Inflammatory macrophage treated with lipopolysaccharide for 4 hours (primary cell): ENCODE measurements around the gene ERLIN1.

Source experiments
- DNase-seq: peaks from one replicate; pipeline ENCODE4 v3.0.0-alpha.2; 2020

ERLIN1 gene

DNA sequence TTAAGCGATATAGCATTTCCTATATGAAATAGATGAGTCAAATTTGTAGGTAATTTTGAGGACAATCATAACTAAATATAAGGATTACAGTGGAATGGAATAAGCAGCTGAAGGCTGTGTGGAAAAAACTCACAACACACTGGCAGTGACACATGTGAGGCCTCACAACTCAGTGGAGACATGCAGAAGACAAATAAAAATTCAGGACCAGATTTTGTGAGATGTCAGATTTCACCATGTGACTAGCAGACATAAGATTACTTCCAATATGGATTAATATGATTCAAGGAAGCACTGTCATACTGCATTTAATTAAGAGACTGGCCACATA is 17.6 kb downstream of the ERLIN1 start:
- DNase-seq = no peak

DNA sequence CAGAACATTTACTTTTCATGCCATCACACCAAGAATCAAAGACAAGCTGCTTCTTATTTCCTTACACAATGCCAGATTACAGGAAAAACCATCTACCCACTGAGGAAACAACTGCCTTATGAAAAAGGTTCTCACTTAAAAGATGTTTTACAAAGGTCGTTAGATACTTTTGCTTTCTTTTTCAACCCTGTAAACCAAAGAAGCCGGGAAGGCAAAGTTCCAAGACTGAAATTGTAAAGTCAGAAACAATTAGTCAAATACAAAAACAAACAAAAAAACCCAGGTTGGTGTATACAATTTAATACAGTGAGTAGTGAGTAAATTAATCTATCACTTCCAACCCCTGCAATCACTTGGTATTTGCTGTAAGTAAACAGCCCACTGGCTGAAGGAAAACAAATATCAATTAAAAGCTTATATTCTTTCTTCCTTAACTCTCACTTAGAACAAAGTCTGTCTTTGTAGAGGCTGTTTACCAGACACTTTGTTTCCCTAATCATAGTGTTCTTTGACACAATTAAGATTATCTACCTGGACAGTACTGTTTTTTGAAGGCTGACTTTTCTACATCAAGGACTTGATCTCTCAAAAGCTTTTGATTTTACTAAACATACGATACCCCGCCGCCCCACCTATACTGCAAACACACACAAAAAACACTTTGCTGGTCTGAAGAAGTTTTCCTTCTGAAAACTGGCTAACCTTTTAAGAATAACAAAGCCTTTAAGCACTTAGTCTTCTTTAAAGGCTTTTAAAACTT is 18.1 kb downstream of the ERLIN1 start:
- peak; percentile 25 for DNase-seq

DNA sequence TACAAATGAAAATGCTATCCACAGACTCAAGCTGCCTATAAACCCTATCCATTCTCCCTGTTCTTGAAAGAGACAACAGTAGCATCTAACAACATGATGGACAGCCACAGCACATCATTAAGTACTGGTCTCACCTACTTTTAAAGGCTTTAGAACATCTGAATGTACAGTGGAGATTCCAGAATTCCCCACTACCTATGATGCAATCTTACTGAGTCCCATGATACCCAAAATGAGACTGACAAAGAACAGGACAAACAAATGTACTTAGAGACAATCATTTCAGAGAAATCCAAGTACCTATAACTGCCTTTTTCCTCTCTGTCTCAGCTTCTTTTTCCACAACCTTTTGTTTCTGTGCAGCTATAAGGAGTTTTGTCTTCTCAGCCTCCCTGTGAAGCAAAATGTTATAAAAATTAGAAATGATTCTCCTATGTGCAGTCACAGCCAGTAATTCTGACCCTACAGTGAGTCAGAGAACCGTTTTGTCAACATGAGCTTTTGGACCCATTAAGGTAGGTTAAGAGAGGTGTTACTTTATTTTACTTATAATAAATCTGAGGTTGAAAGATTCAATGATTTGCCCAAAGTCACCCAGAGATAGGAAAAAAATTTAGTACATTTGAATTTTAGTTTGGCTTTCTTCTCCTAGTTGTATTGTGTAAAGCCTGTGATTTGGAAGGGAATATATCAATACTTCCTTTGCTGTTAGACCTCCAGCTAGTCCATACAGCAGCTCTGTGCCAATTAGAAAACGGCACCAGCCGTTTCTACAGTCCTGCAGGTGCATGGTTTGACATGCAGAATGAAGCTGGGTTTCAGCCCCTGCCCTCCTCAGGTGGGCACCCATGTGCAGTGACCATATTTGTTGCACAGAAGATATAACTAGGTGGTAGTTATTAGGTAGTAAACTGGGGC is 21.9 kb downstream of the ERLIN1 start:
- no peak for DNase-seq

DNA sequence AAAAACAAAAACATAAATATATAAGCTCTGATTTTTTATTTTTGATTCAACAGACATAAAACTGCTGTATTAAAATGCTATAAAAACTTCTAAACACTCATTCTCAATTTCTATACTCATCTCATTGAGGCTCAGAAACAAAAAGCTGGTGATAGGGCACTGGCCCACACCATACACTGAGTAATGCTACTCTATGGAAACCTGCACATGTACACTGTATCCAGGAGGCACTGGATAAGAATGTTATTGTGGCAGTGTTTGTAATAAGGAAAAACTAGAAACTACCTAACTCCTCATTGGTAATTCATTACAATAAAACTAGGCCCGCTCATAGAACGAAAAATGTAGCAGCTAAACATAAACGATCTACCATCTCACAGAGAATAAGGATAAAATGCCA is 23.1 kb downstream of the ERLIN1 start:
- no peak for DNase-seq

DNA sequence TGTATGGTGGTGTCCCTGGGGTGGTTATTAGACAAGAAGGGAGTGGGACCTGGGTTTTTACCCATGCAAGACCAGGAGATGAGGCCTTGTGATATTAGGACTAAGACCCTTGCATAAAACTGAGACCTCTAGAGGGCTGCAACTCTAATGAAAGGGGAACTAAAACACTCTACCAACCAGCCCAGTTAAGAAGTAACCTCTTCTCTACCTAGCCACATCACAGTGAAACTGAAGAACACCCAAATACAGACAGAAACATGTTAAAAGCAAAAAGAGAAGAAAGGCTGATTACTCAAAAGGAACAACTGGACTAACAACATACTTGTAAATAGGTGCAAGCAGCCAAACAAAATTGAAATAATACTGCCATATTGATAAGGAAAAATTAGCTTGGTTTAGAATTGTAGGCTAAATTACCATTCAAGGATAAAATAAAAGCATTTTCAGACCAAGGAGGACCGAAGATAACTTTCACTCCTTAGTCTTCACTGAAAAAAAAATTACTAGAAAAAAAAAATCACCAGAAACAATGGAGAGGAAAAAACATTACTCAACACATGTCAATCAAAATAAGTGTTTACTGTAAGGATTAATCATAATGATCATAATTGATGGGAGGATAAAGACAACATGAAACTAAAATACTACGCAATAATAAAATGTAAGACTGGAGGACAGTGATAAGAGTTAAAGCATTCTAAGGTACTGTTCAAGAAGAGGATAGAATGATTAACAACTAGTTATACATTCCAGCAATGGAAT is 27.6 kb downstream of the ERLIN1 start:
- no peak for DNase-seq

DNA sequence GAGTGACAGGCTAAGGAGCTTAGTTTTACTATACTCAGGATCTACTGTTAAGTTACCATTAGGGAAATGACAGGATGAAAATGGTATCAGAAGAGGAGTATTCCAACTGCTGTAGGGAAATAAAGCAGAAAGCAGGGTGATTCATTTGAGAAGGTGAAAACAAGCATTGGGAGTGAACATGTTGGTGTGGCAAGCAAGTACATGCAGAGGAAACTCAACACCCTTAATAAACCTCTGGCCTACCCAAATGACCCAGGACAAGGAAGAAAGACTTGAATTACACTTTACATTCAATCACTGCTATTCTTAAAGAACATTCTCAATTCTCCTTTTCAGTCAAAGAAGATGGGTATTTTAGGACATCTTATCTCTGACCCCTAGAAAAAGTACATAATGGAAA is 28.7 kb downstream of the ERLIN1 start:
- DNase-seq = no peak

DNA sequence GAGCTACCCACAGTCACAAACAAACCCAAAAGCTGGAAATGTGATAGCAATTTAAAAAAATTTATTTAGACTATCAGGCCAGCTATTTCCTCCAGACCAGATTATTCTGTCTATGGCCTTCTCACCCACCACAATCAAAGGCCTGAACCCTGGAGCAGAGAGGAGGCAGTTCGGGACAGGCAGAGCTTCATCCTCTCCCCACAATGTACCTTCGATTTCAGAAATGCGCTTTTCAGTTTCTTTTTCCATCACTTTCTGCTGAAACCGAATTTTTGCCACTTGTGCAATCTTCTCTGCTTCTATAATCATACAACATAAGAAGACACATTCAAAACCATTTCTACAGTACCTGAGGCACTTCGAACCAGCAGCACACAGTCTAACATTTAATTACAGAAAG is 29.9 kb downstream of the ERLIN1 start:
- DNase-seq = no peak

DNA sequence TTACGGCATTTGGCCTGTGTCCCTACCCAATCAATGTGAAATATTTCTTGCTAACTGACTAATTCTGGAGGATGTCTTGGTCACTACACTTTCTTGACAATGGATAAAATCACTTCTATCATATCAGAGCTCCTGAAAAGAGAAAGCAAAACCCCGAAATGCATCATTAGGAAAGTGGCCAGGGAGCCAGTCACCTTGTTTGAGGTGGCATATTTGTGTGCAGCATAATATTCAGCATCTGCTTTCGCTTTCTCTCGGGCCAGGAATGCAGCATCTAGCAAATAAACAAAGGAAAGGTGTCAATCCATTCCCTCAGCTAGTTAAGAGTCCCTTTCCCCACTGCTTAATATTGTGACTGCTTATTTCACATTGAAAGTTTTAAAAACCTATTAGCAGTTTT is 31.2 kb downstream of the ERLIN1 start:
- no peak for DNase-seq

DNA sequence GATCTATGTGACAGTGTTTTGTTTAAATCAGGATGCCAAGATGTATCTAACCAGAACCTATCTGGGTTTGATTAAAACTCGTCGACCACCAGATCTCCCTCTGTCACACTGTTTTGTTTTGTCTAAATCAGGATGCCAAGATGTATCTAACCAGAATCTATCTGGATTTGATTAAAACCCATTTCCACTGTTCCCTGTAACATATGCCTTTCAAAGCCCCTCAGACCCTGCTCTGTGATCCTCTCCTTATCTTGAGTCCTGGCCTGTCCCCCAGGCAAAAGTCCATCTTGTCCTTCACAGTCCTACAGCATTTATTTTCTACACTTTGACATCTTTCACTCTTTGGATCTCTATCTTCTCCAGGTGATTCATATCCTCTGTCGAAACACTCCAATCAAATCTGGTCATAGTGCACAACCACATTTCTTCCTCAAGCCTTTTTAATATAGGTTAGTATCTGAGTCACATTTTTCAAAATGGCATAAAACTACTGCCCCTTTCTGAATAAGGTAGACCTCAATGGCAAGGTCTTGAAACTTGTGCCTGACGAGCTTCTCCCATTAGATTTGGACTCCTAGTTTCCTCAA is 32.5 kb downstream of the ERLIN1 start:
- DNase-seq = no peak

DNA sequence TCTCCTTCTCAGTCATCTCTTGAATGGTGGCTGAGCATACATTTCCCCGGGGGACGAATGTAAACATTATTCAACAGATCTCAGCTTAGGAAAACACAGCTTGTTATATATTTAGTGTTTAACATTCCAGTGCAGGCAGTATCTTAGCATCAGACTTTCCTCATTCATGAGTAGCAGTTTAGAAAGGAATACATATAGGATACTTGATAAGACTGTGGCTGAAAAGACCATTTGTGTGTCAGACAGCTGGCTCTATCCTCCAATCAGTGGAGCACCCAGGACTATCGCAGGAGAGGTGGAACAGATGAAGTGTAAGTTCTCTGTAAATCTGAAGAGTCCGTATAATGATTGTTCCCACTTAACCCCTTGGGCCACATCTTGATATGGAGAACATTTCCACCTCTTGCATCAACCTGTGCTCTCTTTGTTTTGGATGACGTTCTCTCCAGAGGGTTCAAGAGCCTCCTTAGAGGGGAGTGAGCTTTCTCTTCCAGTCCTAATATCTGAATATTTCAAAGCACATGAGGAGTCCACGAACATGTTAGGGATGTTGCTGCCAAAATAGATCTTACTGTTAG is 34.0 kb downstream of the ERLIN1 start:
- DNase-seq = no peak

DNA sequence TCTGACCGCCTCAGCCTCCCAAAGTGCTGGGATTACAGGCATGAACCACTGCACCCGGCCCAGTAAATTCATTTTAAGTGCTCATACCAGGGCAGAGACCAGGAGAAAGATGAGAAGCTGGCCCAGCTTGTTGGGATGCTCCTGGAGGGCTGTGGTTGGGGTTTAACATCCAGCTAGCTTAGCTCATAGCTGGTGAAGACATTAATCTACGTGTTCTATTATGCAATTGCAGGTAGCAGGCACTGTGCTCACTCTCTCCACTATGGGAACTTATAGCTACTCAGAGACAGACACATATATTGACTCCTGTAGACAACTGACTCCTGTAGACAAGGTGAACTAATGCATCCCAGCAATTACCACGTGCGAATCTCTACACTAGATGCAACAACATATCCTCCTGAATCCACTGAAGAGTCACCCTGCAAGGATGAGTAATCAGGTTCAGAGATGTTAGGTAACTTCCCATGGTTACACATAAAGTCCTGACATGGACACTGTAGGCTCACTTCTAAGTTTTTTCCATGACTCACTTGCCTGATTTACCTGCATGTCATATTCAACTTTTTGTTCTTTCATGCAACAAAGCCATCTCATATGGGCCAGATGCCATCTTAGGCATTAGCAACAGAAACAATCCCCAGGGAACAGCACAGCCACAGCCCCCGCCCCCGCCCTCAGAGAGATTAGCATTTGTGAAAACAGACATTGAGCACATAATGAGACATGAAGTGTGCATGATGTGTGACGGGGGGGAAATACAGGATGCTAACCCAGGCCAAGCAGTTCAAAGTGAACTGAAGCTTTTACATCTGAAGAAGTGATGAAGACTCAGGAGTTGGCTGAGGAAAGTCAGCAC is 37.2 kb downstream of the ERLIN1 start:
- DNase-seq = peak; percentile 19

DNA sequence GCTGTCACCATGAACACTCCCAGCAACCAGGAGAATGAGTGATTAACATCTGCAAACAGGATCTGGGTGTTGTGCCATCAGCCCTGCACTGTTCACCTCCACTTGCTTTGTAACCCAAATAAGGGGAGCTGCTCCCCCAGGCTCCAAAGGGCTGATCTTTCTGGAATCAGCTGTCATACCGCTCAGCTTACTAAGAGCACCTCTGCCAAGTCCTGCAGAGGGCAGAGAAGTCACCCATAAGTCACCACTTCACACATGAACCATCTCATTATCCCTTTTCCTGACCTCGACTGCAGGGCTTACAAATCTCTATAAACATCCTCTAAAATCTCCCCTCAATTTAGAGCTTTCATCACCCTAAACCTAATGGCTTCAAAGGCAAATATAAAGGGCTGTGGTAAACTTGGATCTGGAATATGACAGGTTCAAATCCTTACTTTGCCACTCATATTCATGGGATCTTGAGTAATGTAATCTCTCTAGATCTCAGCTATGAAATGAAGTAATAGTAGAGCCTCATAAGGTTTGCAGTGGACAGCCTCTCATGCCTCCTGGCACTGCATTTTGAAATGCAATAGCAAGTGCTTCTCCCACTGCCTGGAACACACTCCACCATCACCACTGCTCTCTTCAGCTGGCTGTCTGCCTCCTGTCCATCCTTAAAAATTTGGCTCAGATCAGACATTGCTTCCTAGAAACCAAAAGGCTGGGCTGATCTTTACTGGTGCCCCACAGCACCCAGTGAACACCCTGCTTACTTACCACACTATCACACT is 38.8 kb downstream of the ERLIN1 start:
- no peak for DNase-seq

DNA sequence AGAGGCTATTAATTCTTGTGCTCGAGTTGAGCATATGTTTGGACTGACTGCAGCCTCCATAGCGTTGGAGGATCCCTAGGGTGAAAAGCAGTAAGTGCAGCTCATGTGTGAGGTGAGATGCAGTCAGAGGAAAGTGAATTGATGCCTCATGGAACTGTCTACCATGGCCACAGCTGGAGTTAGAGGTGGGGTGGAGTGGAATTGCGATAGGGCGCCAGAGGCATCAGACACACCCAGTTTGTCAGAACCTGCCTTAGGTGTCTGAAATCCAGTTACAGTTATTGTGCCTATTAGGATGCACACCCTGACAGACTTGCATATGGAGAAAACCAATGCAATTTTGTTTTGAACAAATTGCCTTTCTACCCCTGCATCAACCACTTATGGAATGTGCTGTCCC is 39.4 kb downstream of the ERLIN1 start:
- no peak for DNase-seq

DNA sequence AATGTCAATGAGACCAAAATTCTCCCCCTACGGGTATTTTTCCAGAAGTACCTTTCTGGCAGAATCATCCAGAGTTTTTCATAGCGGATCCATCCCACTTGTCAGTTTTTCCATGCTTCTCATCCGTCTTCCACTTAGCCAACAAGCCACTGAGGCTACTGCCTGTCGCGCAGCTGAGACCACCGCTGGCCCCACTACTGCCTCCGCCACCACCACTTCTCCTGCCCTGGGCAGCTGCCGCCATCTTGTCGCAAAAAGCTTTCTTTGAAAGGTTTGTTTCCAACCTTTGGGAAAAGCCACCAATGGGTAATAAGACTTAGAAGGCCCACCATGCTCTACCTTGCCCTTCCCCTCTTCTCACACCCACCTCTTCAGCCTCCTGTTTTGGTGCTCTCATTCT is 42.1 kb downstream of the ERLIN1 start:
- DNase-seq = no peak

DNA sequence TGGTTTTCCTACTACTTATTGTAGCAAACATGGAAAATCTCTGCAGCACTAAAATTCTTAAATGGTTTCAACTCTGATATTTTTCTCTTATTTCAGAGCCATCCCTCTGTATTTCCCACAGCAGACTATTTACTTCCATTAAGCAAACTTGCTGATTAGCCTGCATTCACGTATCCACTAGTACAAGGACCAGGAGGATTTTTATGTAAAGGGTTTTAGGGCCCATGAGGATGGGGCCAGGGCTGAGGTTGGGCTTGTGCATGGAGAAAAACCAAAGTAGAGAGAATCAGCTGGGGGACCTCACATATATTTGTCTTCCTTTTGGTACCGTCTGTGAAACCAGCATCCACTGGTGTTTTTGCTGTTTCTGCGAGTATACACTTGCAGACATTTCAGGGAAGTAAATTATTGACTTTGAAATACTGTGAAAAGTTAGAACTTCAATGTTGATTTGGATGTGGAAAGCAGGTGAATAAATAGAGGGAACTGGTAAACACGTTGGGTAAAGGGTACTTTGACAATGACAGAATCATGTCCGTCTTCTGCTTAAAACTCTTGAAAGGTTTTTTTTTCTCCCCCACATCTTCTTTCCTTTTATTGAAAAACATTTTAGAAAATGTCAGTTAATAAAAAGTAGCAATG is 44.3 kb downstream of the ERLIN1 start:
- no peak for DNase-seq

DNA sequence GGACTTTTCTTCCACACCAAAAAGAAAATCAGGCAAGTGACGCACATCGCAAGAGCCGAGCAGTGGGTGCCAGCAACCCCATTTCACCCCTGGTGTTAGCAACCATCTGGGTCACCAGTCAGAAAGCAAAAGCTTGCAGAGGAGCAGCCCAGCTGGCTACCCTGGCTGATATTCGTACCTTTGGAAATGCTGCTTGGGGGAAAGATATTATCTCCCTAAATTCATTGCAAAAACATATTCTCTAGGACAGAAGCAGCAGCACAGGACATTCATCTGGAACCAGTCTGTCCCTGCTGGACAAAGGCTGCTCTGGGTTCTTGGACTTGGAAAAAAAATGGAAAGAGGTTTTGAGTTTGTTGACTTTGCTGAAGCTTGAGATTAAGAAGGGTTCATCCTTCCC is 45.8 kb downstream of the ERLIN1 start:
- no peak for DNase-seq

DNA sequence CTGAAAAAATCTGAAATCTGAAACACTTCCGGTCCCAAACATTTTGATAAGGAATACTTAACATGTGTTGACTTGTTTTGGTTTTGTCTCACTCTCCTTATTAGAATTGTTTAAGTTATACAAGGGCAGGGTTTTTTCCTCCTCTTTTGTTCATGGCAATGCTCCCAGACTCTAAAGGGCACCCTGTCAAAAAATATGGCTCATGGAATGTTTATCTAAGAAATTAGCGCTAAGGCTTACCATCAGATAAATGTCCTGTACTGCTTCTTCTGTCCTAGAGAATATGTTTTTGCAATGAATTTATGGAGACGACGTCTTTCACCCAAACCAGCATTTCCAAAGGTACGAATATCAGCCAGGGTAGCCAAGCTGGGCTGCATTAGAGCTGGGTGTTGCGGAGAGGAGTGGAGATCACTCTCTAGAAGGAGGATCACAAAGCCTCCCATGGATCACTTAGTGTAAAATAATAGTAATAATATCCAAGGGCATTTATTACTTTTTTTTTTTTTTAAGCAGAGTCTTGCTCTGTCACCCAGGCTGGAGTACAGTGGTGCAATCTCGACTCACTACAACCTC is 46.8 kb downstream of the ERLIN1 start:
- no peak for DNase-seq

DNA sequence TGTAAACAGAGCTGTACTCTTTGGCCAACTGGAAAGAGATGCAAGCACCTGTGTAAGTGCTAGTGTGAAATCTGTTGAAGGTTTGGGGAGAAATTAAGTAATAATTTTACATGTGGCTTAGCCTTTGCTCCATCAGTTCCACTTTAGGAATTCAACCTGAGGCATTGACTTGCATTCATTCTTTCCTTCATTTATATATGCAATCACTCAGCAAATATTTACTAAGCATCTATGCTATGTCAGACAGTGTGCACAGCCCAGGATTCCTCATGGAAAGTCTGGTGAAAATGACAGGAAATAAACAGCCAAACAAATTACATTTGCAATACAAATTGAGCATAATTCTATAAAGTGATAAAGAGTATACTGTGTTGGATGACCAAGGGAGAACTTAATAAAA is 50.3 kb downstream of the ERLIN1 start:
- no peak for DNase-seq

DNA sequence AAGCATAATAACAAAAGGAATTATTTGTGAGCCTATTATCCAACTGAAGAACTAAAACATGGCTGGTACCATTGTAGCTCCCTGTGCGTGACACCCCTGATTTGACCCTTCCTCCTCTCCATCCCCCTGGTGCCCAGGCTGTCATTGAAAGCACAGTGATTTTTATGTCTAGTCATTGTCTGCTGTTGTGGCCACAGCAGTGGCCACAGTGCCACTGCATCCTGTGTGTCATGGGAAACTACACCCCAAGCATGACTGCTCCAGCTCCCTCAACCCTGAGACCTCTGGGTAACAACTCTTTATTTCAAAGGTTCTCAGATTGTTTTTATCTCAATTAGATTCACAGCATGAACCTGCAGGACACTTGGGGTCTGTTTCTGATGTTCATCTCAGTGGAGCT is 52.0 kb downstream of the ERLIN1 start:
- no peak for DNase-seq

DNA sequence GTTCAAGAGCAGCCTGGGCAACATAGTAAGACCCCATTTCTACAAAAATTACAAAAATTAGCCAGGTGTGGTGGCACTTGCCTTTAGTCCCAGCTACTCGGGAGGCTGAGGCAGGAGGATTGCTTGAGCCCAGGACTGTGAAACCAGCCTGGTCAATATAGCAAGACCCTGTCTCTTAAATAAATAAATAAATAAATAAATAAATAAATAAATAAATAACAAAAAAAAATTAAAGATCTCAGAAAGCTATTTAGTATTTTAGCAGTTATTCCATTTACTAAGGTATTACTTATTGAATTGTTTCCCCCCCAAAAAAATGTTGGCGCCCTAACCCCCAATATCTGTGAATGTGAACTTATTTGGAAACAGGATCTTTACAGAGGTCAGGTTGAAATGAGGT is 53.4 kb downstream of the ERLIN1 start:
- DNase-seq = no peak
